ENCODE results near the gene SYCE3.

Gene SYCE3

DNA sequence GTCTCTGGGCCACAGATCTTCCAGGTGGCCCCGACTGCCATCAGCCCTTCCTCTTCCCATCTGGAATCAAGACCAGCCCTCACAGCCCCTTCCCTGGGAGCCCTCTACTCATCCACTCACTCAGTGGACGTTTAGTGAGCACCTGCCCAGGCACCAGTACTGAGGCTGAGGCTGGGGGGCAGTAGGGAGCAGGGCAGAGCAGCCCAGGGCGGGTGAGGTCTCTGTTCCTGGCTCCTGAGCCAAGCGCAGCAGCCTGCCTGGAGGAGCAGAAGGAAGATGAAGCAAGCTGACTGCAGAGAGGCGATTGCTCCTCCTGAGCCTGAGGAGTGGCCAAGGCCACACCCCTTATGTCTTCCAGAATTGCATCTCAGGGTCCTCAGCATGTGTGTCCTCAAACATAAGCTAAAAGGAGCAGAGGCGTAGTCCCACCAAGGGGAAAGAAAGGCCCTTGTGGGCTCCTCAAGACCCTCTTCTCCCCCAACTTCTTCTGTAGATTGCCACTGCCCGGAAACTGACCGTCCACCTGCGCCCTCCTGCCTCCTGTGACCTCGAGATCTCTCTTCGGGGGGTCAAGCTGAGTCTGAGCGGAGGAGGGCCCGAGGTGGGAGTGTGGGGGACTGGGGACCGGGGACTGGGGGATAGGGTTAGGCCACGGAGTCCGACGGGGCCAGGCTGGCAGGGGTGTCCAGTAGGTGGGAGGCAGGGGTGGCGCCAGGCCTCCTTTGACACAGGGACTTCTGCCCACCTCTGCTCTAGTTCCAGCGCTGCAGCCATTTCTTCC lies 43.6 kb upstream of the SYCE3 start:
- H3K4me2 ChIP-seq (ENCODE audit: low read depth, low read length) = no peak overlapping the region
- H4K20me1 ChIP-seq (ENCODE audit: insufficient read depth, low read length) = no peaks in the 10 kb centered on the region
- no peak overlapping the region for H3K9ac ChIP-seq (ENCODE audit: low read length)
- DNase-seq = no peak
- no peaks in the 10 kb centered on the region for H3K9me3 ChIP-seq (replicated peaks; ENCODE audit: insufficient read depth, low read length)
- H3K79me2 ChIP-seq (ENCODE audit: low read length) = no peaks in the 10 kb centered on the region
- no peaks in the 10 kb centered on the region for H3K4me1 ChIP-seq (ENCODE audit: low read length)
- TF ChIP-seq EZH2phosphoT487 (IDR thresholded peaks at IDR 0.05; ENCODE audit: low read length) (no peak), EZH2 (optimal IDR thresholded peaks at IDR 0.05; ENCODE audit: low read depth, low read length) (no peak)
- TF ChIP-seq, protein P1, sequence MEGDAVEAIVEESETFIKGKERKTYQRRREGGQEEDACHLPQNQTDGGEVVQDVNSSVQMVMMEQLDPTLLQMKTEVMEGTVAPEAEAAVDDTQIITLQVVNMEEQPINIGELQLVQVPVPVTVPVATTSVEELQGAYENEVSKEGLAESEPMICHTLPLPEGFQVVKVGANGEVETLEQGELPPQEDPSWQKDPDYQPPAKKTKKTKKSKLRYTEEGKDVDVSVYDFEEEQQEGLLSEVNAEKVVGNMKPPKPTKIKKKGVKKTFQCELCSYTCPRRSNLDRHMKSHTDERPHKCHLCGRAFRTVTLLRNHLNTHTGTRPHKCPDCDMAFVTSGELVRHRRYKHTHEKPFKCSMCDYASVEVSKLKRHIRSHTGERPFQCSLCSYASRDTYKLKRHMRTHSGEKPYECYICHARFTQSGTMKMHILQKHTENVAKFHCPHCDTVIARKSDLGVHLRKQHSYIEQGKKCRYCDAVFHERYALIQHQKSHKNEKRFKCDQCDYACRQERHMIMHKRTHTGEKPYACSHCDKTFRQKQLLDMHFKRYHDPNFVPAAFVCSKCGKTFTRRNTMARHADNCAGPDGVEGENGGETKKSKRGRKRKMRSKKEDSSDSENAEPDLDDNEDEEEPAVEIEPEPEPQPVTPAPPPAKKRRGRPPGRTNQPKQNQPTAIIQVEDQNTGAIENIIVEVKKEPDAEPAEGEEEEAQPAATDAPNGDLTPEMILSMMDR (IDR thresholded peaks at IDR 0.05; ENCODE audit: low read length) = peak; percentile 13; the same call in 1 of the 2 replicates
- no peaks in the 10 kb centered on the region for H3K9me2 ChIP-seq (replicated peaks; ENCODE audit: insufficient read depth, low read length)
- H3K27me3 ChIP-seq (replicated peaks; ENCODE audit: insufficient read depth, low read length) = peaks cover 93% of the 10 kb centered on the region
- no peak overlapping the region for H3K4me3 ChIP-seq (ENCODE audit: low read length)
- H3K27ac ChIP-seq (ENCODE audit: low read length) = no peak overlapping the region
- no peaks in the 10 kb centered on the region for H3K36me3 ChIP-seq (replicated peaks; ENCODE audit: insufficient read depth, low read length)
- no peak overlapping the region for H2AFZ ChIP-seq (ENCODE audit: low read length)
- no peaks in the 10 kb centered on the region for H3F3A ChIP-seq (ENCODE audit: insufficient read depth, low read length)

GRCh38 chr22:50605613-50606074 lies 42.9 kb upstream of the SYCE3 start:
- no peak overlapping the region for H3K27ac ChIP-seq (ENCODE audit: low read length)
- DNase-seq = no peak
- H4K20me1 ChIP-seq (ENCODE audit: insufficient read depth, low read length) = no peaks in the 10 kb centered on the region
- no peaks in the 10 kb centered on the region for H3K36me3 ChIP-seq (replicated peaks; ENCODE audit: insufficient read depth, low read length)
- H3F3A ChIP-seq (ENCODE audit: insufficient read depth, low read length) = no peaks in the 10 kb centered on the region
- H3K9ac ChIP-seq (ENCODE audit: low read length) = no peak overlapping the region
- TF ChIP-seq EZH2phosphoT487 (IDR thresholded peaks at IDR 0.05; ENCODE audit: low read length) = no peak
- no peak for TF ChIP-seq EZH2 (optimal IDR thresholded peaks at IDR 0.05; ENCODE audit: low read depth, low read length)
- TF ChIP-seq, protein P1 (IDR thresholded peaks at IDR 0.05; ENCODE audit: low read length) = no peak
- H2AFZ ChIP-seq (ENCODE audit: low read length) = no peak overlapping the region
- no peaks in the 10 kb centered on the region for H3K4me1 ChIP-seq (ENCODE audit: low read length)
- peaks cover 91% of the 10 kb centered on the region for H3K27me3 ChIP-seq (replicated peaks; ENCODE audit: insufficient read depth, low read length)
- H3K9me3 ChIP-seq (replicated peaks; ENCODE audit: insufficient read depth, low read length) = no peaks in the 10 kb centered on the region
- H3K4me3 ChIP-seq (ENCODE audit: low read length) = no peak overlapping the region
- no peak overlapping the region for H3K4me2 ChIP-seq (ENCODE audit: low read depth, low read length)
- no peaks in the 10 kb centered on the region for H3K9me2 ChIP-seq (replicated peaks; ENCODE audit: insufficient read depth, low read length)
- no peaks in the 10 kb centered on the region for H3K79me2 ChIP-seq (ENCODE audit: low read length)

DNA sequence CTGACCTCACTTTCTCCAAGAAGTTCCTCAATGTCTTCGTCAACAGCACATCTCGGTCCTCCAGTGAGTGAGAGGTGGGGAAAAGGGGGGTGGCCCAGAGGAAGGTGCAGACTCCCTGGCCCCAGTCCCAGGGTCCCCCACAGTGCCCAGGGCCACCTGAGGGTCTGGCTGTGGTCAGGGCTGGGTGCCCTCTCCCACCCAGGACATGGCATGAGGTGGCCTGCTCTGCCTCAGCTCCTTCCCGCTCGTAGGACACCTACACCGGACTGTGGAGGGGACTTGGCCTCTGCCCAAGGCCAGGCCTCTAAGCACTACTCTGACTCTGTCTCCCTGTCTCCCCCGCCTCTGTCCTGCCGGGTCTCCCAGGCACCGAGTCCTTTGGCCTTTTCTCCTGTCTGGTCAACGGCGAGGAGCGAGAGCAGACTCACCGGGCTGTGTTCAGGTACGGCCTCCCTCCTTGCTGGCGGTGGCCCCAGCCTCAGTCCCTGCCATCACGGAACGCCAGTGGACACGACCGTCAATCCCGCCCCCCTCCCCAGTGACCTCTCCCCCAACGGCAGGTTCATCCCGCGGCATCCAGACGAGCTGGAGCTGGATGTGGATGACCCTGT lies 42.4 kb upstream of the SYCE3 start:
- Histone ChIP-seq H3K4me2 (ENCODE audit: low read depth, low read length) (no peak overlapping the region), H3K9me3 (replicated peaks; ENCODE audit: insufficient read depth, low read length) (no peaks in the 10 kb centered on the region), H3K9me2 (replicated peaks; ENCODE audit: insufficient read depth, low read length) (no peaks in the 10 kb centered on the region), H3K27ac (ENCODE audit: low read length) (no peak overlapping the region), H3K4me3 (ENCODE audit: low read length) (no peak overlapping the region), H3F3A (ENCODE audit: insufficient read depth, low read length) (no peaks in the 10 kb centered on the region), H3K4me1 (ENCODE audit: low read length) (no peaks in the 10 kb centered on the region), H3K27me3 (replicated peaks; ENCODE audit: insufficient read depth, low read length) (peaks cover 86% of the 10 kb centered on the region), H2AFZ (ENCODE audit: low read length) (no peak overlapping the region), H3K9ac (ENCODE audit: low read length) (no peak overlapping the region), H3K79me2 (ENCODE audit: low read length) (no peaks in the 10 kb centered on the region), H4K20me1 (ENCODE audit: insufficient read depth, low read length) (no peaks in the 10 kb centered on the region), H3K36me3 (replicated peaks; ENCODE audit: insufficient read depth, low read length) (no peaks in the 10 kb centered on the region)
- TF ChIP-seq, protein P1 (IDR thresholded peaks at IDR 0.05; ENCODE audit: low read length) = no peak
- TF ChIP-seq EZH2 (optimal IDR thresholded peaks at IDR 0.05; ENCODE audit: low read depth, low read length) (no peak), EZH2phosphoT487 (IDR thresholded peaks at IDR 0.05; ENCODE audit: low read length) (no peak)
- DNase-seq = no peak

All from MM.1S (cell line).